ENCODE results near the gene HSPA9.

HSPA9 gene

GRCh38 chr5:138575194-138576015 is at the start of gene HSPA9:
Gene HSPA9, minus strand, starts transcription at chr5:138575401. Its CDS starts 83 bp downstream, at chr5:138575318.
- peak; percentile 99 for DNase-seq

GRCh38 chr5:138623053-138623452 is 47.9 kb upstream of the HSPA9 start:
- no peak for DNase-seq

GRCh38 chr5:138622051-138622450 is 46.9 kb upstream of the HSPA9 start:
- DNase-seq, result no peak

GRCh38 chr5:138620663-138621224 is 45.5 kb upstream of the HSPA9 start:
- DNase-seq, result no peak

- DNase-seq, result no peak
These were observed 41.3 kb upstream of the HSPA9 start for GRCh38 chr5:138616508-138616907.

- DNase-seq, result no peak
These were observed 40.3 kb upstream of the HSPA9 start for GRCh38 chr5:138615461-138615860.

GRCh38 chr5:138611678-138612218 is 36.5 kb upstream of the HSPA9 start:
- no peak for DNase-seq

GRCh38 chr5:138610918-138611677 is 35.9 kb upstream of the HSPA9 start:
- no peak for DNase-seq

- no peak for DNase-seq
These were observed 35.3 kb upstream of the HSPA9 start for GRCh38 chr5:138610415-138610917.

GRCh38 chr5:138606378-138607064 is 31.3 kb upstream of the HSPA9 start:
- no peak for DNase-seq

GRCh38 chr5:138605254-138605972 is 30.2 kb upstream of the HSPA9 start:
- peak; percentile 25 for DNase-seq

- no peak for DNase-seq
These were observed 29.1 kb upstream of the HSPA9 start for GRCh38 chr5:138604176-138604785.

- no peak for DNase-seq
These were observed 28.2 kb upstream of the HSPA9 start for GRCh38 chr5:138603249-138603920.

- DNase-seq, result no peak
These were observed 27.3 kb upstream of the HSPA9 start for GRCh38 chr5:138602371-138603000.

GRCh38 chr5:138601444-138601843 is 26.2 kb upstream of the HSPA9 start:
- peak; percentile 47 for DNase-seq

- no peak for DNase-seq
These were observed 25.2 kb upstream of the HSPA9 start for GRCh38 chr5:138600446-138600845.

- no peak for DNase-seq
These were observed 22.6 kb upstream of the HSPA9 start for GRCh38 chr5:138597661-138598400.

GRCh38 chr5:138596105-138596881 is 21.1 kb upstream of the HSPA9 start:
- no peak for DNase-seq

Measured in GDM1 (cell line).